Fibroblast of villous mesenchyme (primary cell): ENCODE results near the gene PRICKLE2. TPM values are rescaled to one million over a fixed set of nuclear protein-coding genes. Genes with fewer than 3 reads are reported as not detected.

Source experiments
- DNase-seq: peaks from one replicate; pipeline ENCODE4 v3.0.0-alpha.2; 2010; ENCODE audit warnings: low read depth
- H3K4me3 ChIP-seq: 2 replicates; pipeline ENCODE4 v1.5.1; 2011; ENCODE audit warnings: low read depth, mild to moderate bottlenecking, low read length
- CTCF ChIP-seq: IDR thresholded peaks from 2 replicates; pipeline ENCODE4 v1.5.1; 2012; ENCODE audit warnings: low read depth, mild to moderate bottlenecking, low read length; ENCODE audit not compliant: insufficient read depth
- total RNA-seq: library from RNA; depleted of rRNA; stranded (reverse); fragments of >200 nt; gene quantifications from 2 replicates; pipeline ENCODE4 v1.2.3, GENCODE V29; 2012

Gene PRICKLE2
- total RNA-seq, 1 donor: 36.3 TPM

- no peak overlapping the region for H3K4me3 ChIP-seq
- DNase-seq: peak; percentile 94
- TF ChIP-seq CTCF: no peak
Measured at GRCh38 chr3:64152086-64152485, 73.2 kb downstream of the PRICKLE2 start.

GRCh38 chr3:64151342-64151871, 73.9 kb downstream of the PRICKLE2 start:
- no peak overlapping the region for H3K4me3 ChIP-seq
- no peak for TF ChIP-seq CTCF
- peak; percentile 75 for DNase-seq

GRCh38 chr3:64150623-64151207, 74.6 kb downstream of the PRICKLE2 start:
- DNase-seq: peak; percentile 99
- TF ChIP-seq CTCF: no peak
- H3K4me3 ChIP-seq: no peak overlapping the region

- H3K4me3 ChIP-seq: no peak overlapping the region
- no peak for TF ChIP-seq CTCF
- DNase-seq: no peak
Measured at GRCh38 chr3:64149886-64150285, 75.4 kb downstream of the PRICKLE2 start.

- no peak for TF ChIP-seq CTCF
- H3K4me3 ChIP-seq: no peak overlapping the region
- DNase-seq: no peak
Measured at GRCh38 chr3:64148955-64149653, 76.2 kb downstream of the PRICKLE2 start.

GRCh38 chr3:64147211-64147610, 78.1 kb downstream of the PRICKLE2 start:
- DNase-seq: no peak
- no peak for TF ChIP-seq CTCF

GRCh38 chr3:64145438-64145837, 79.8 kb downstream of the PRICKLE2 start:
- TF ChIP-seq CTCF: no peak

More at GRCh38 chr3:64147211-64147610, 78.1 kb downstream of the PRICKLE2 start:
- no peak overlapping the region for H3K4me3 ChIP-seq

More at GRCh38 chr3:64145438-64145837, 79.8 kb downstream of the PRICKLE2 start:
- no peak overlapping the region for H3K4me3 ChIP-seq
- no peak for DNase-seq
